ENCODE results near the gene IGF1R.

IGF1R gene

GRCh38 chr15:98760975-98761374 is 112.6 kb downstream of the IGF1R start:
- in situ Hi-C loops (cut with HindIII; ENCODE audit: low sequenced_read_pairs), result no loop called here
- H3K4me3 ChIP-seq (ENCODE audit: low read depth, low read length), result no peak overlapping the region
- TF ChIP-seq CTCF (IDR thresholded peaks at IDR 0.05; ENCODE audit: low read depth, low read length), result no peak
- no peak for DNase-seq (ENCODE audit: low read depth, low spot score)

GRCh38 chr15:98763179-98763578 is 114.8 kb downstream of the IGF1R start:
- H3K4me3 ChIP-seq (ENCODE audit: low read depth, low read length), result no peak overlapping the region
- in situ Hi-C loops (cut with HindIII; ENCODE audit: low sequenced_read_pairs), result no loop called here
- no peak for TF ChIP-seq CTCF (IDR thresholded peaks at IDR 0.05; ENCODE audit: low read depth, low read length)
- DNase-seq (ENCODE audit: low read depth, low spot score), result no peak

DNA sequence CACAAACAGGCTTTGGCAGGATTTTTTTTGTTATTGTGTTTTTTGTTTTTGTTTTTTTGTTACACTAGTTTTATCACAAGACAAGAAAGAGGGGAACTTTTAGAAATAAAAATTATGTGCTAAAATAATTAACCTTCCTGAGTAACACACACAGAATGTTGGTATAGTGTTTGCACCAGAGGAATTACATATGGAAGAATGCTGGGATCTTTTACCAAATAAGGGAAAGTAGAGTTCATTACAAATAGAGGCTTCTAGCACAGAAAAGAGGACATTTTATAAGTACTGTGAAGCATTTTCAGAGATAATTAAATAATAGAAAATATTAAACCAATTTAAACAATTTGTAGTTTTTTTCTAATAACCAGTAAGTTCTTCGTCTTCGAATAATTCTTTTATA is 116.0 kb downstream of the IGF1R start:
- TF ChIP-seq CTCF (IDR thresholded peaks at IDR 0.05; ENCODE audit: low read depth, low read length), result no peak
- no peak overlapping the region for H3K4me3 ChIP-seq (ENCODE audit: low read depth, low read length)
- DNase-seq (ENCODE audit: low read depth, low spot score), result no peak
- in situ Hi-C loops (cut with HindIII; ENCODE audit: low sequenced_read_pairs), result no loop called here

DNA sequence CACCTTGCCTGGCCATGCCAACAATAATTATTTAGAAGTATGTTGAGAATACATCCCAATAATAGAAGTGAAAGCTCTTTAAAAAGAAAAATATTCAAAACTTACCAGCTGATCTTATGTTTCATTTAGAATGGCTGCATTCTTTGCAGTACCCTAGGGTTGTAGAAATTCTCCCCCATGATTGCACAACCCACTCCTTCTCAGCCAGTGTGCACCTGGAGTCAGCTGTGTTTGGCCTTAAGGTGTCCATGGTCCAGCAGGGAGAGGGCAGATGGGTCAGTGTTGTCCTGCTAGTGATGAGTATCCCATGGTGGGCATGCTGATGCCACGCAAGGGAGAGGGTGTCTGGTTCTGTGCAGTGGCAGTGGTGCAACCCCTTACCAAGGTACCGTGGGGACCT is 117.3 kb downstream of the IGF1R start:
- no peak for DNase-seq (ENCODE audit: low read depth, low spot score)
- in situ Hi-C loops (cut with HindIII; ENCODE audit: low sequenced_read_pairs), result no loop called here
- H3K4me3 ChIP-seq (ENCODE audit: low read depth, low read length), result no peak overlapping the region
- TF ChIP-seq CTCF (IDR thresholded peaks at IDR 0.05; ENCODE audit: low read depth, low read length), result no peak

GRCh38 chr15:98767692-98768091 is 119.4 kb downstream of the IGF1R start:
- in situ Hi-C loops (cut with HindIII; ENCODE audit: low sequenced_read_pairs), result no loop called here
- DNase-seq (ENCODE audit: low read depth, low spot score), result no peak
- no peak for TF ChIP-seq CTCF (IDR thresholded peaks at IDR 0.05; ENCODE audit: low read depth, low read length)
- H3K4me3 ChIP-seq (ENCODE audit: low read depth, low read length), result no peak overlapping the region

DNA sequence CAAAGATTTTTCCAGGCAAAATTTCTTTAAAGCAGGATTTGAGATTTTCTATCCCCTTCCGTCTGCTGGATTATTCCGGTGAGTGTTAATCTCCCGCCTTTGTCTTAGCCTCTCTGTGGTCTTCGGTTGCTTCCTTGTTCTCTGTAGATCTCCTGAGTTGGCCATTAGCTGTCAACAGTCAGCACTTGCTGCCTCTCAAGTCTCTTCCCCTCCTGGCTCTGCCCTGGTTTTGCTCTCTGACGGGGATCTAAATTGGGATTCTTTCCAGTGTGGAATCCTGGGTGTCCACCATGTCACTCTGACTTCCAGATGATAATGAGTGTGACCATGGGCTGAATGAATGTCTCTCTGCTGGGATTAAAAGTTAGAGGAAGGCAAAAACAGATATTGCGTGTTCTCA is 121.5 kb downstream of the IGF1R start:
- DNase-seq (ENCODE audit: low read depth, low spot score), result no peak
- H3K4me3 ChIP-seq (ENCODE audit: low read depth, low read length), result no peak overlapping the region
- TF ChIP-seq CTCF (IDR thresholded peaks at IDR 0.05; ENCODE audit: low read depth, low read length), result no peak
- in situ Hi-C loops (cut with HindIII; ENCODE audit: low sequenced_read_pairs), result no loop called here

DNA sequence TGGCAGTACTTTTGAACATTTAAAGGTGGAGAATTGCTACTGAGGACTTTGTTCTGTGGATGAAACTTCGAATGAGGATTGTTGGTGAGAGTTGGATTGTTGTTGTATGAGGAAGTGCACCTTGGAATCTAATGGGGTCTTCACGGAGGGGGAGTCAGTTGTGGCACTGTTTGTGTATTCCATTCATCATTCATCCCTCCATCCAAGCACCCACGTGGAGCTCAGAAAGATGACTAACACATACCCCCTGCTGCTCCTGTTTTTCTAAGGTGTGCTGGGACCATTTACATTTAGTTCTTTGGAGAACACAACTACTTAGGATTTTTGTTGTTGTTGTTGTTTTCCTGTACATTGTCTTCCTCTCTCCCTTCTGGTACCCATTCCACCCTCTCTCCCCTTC is 122.6 kb downstream of the IGF1R start:
- no peak for DNase-seq (ENCODE audit: low read depth, low spot score)

More for the DNA sequence above, 122.6 kb downstream of the IGF1R start:
- no peak overlapping the region for H3K4me3 ChIP-seq (ENCODE audit: low read depth, low read length)
- TF ChIP-seq CTCF (IDR thresholded peaks at IDR 0.05; ENCODE audit: low read depth, low read length), result no peak
- in situ Hi-C loops (cut with HindIII; ENCODE audit: low sequenced_read_pairs), result no loop called here
